Stimulated activated CD8-positive, alpha-beta memory T cell treated with anti-CD3 and anti-CD28 coated beads, Interleukin-7, amount 100 ng/mL, for 1 hour (primary cell): ENCODE data around the gene TPP1.
A peak's percentile ranks its signal among the peaks of the same experiment; 100 is the strongest.

ENCODE experiments used
- DNase-seq, 2 donors: peaks; one replicate each; pipeline ENCODE4 v3.0.0-alpha.2; 2020; ENCODE audit warnings: low read depth in 2 of 2

The TPP1 gene

GRCh38 chr11:6611092-6611962 lies 7.9 kb downstream of the TPP1 start:
- peak in 1 of 2 donors; percentile 5 for DNase-seq

- no peak for DNase-seq
Measured at GRCh38 chr11:6610591-6610990, 8.6 kb downstream of the TPP1 start.

- no peak for DNase-seq
Measured at GRCh38 chr11:6609502-6610015, 9.7 kb downstream of the TPP1 start.

- no peak for DNase-seq
Measured at GRCh38 chr11:6608726-6609501, 10.3 kb downstream of the TPP1 start.

GRCh38 chr11:6608011-6608410 lies 11.2 kb downstream of the TPP1 start:
- no peak for DNase-seq

- no peak for DNase-seq
Measured at GRCh38 chr11:6607190-6607795, 11.9 kb downstream of the TPP1 start.

GRCh38 chr11:6606471-6607189 lies 12.6 kb downstream of the TPP1 start:
- peak; percentile 24 to 33 for DNase-seq

GRCh38 chr11:6604790-6605189 lies 14.4 kb downstream of the TPP1 start:
- DNase-seq = no peak

GRCh38 chr11:6604081-6604626 lies 15.1 kb downstream of the TPP1 start:
- DNase-seq = peak; percentile 14 to 28

GRCh38 chr11:6603287-6604080 lies 15.7 kb downstream of the TPP1 start, which contains the start of the genes ILK and RRP8:
Gene ILK, plus strand, starts transcription at chr11:6603774. Its CDS starts 498 bp downstream, at chr11:6604272.
Gene RRP8, minus strand, starts transcription at chr11:6603616. Its CDS starts 114 bp downstream, at chr11:6603502.
- peak; percentile 72 to 74 for DNase-seq

GRCh38 chr11:6602096-6602940 lies 16.9 kb downstream of the TPP1 start:
- DNase-seq = no peak

GRCh38 chr11:6601041-6601461 lies 18.2 kb downstream of the TPP1 start:
- no peak for DNase-seq

GRCh38 chr11:6599881-6600390 lies 19.3 kb downstream of the TPP1 start:
- DNase-seq = no peak

- DNase-seq = no peak
Measured at GRCh38 chr11:6599449-6599848, 19.8 kb downstream of the TPP1 start.

GRCh38 chr11:6598555-6598954 lies 20.7 kb downstream of the TPP1 start:
- DNase-seq = no peak

GRCh38 chr11:6596239-6596877 lies 22.9 kb downstream of the TPP1 start:
- DNase-seq = no peak

- no peak for DNase-seq
Measured at GRCh38 chr11:6594142-6594768, 25.0 kb downstream of the TPP1 start.

GRCh38 chr11:6588018-6588417 lies 31.2 kb downstream of the TPP1 start:
- no peak for DNase-seq
